Neural cell (in vitro differentiated cells): Measurements from ENCODE around the gene KIAA2012. TPM values are rescaled to one million over a fixed set of nuclear protein-coding genes. Genes with fewer than 3 reads are reported as not detected.

Source experiments
- H2AFZ ChIP-seq: fragments of 200-600, 300-800 bp; sonication (generic), shearing (Covaris generic); 2 replicates; pipeline ENCODE4 v1.6.0; 2014; ENCODE audit warnings: low read depth, mild to moderate bottlenecking, antibody characterized with exemption, low read length, moderate library complexity
- H3F3A ChIP-seq: fragments of 200-600 bp; shearing (Covaris generic); 2 replicates; pipeline ENCODE4 v1.6.1; 2016; ENCODE audit warnings: mild to moderate bottlenecking, moderate library complexity, mixed read lengths, antibody characterized with exemption, low read length; ENCODE audit not compliant: insufficient read depth, poor library complexity, severe bottlenecking
- H3K27ac ChIP-seq: fragments of 200-600, 300-800 bp; sonication (generic), shearing (Covaris generic); 2 replicates; pipeline ENCODE4 v1.5.1; 2014; ENCODE audit warnings: mild to moderate bottlenecking, low read length, moderate library complexity
- H3K27me3 ChIP-seq: fragments of 300-800, 200-600 bp; sonication (generic), shearing (Covaris generic); 2 replicates; pipeline ENCODE4 v1.6.0; 2014; ENCODE audit warnings: mild to moderate bottlenecking, low read depth, low read length, moderate library complexity; ENCODE audit not compliant: insufficient read depth
- H3K36me3 ChIP-seq: fragments of 300-800, 200-600 bp; sonication (generic), shearing (Covaris generic); 2 replicates; pipeline ENCODE4 v1.5.1; 2014; ENCODE audit warnings: mild to moderate bottlenecking, antibody characterized with exemption, low read length, moderate library complexity; ENCODE audit not compliant: insufficient read depth
- H3K4me2 ChIP-seq: fragments of 300-800, 200-600 bp; sonication (generic), shearing (Covaris generic); 2 replicates; pipeline ENCODE4 v1.6.0; 2014; ENCODE audit warnings: mild to moderate bottlenecking, low read length
- H3K4me3 ChIP-seq: fragments of 300-800, 200-600 bp; sonication (generic), shearing (Covaris generic); 2 replicates; pipeline ENCODE4 v1.5.1; 2014; ENCODE audit warnings: mild to moderate bottlenecking, low read length, moderate library complexity
- H3K79me2 ChIP-seq: fragments of 200-600 bp; shearing (Covaris generic); replicated peaks from 2 replicates; pipeline ENCODE4 v1.6.0; 2014; ENCODE audit warnings: mild to moderate bottlenecking, low read length, moderate library complexity; ENCODE audit not compliant: insufficient read depth
- H3K9ac ChIP-seq: fragments of 300-800, 200-600 bp; sonication (generic), shearing (Covaris generic); 2 replicates; pipeline ENCODE4 v1.6.1; 2016; ENCODE audit warnings: mild to moderate bottlenecking, low read length, mixed read lengths
- H3K9me2 ChIP-seq: fragments of 200-600 bp; shearing (Covaris generic); 2 replicates; pipeline ENCODE4 v1.6.1; 2016; ENCODE audit warnings: mild to moderate bottlenecking, low read length, mixed read lengths; ENCODE audit not compliant: insufficient read depth
- H3K9me3 ChIP-seq: fragments of 200-600, 300-800 bp; sonication (generic), shearing (Covaris generic); 2 replicates; pipeline ENCODE4 v1.6.1; 2016; ENCODE audit warnings: mild to moderate bottlenecking, mixed run types, low read length, moderate library complexity, mixed read lengths
- H4K20me1 ChIP-seq: fragments of 200-600 bp; shearing (Covaris generic); 2 replicates; pipeline ENCODE4 v1.6.1; 2016; ENCODE audit warnings: mild to moderate bottlenecking, mixed run types; ENCODE audit not compliant: insufficient read depth
- EP300 ChIP-seq: fragments of 450-650 bp; conservative IDR thresholded peaks from 2 replicates; pipeline ENCODE4 v1.6.1; 2014; ENCODE audit warnings: antibody characterized with exemption, mild to moderate bottlenecking, moderate library complexity; ENCODE audit not compliant: poor library complexity, severe bottlenecking
- EZH2 ChIP-seq: fragments of 200-600, 300-800 bp; shearing (Covaris generic), sonication (generic); IDR thresholded peaks from 2 replicates; pipeline ENCODE4 v1.6.1; 2014; ENCODE audit warnings: antibody characterized with exemption, low read length, borderline replicate concordance, mild to moderate bottlenecking; ENCODE audit not compliant: insufficient read depth, poor library complexity, severe bottlenecking
- MXI1 ChIP-seq: fragments of 450-650 bp; conservative IDR thresholded peaks from 2 replicates; pipeline ENCODE4 v1.6.1; 2014; ENCODE audit warnings: antibody characterized with exemption, mild to moderate bottlenecking; ENCODE audit not compliant: poor library complexity, severe bottlenecking
- POLR2AphosphoS5 ChIP-seq: IDR thresholded peaks from 2 replicates; pipeline ENCODE4 v1.6.1; 2012
- RAD21 ChIP-seq: fragments of 450-650 bp; conservative IDR thresholded peaks from 2 replicates; pipeline ENCODE4 v1.6.1; 2014; ENCODE audit warnings: antibody characterized with exemption, mild to moderate bottlenecking, moderate library complexity
- SMC3 ChIP-seq: fragments of 450-650 bp; conservative IDR thresholded peaks from 2 replicates; pipeline ENCODE4 v1.6.1; 2014; ENCODE audit warnings: antibody characterized with exemption, mild to moderate bottlenecking, moderate library complexity; ENCODE audit not compliant: poor library complexity
- TAF1 ChIP-seq: IDR thresholded peaks from 2 replicates; pipeline ENCODE4 v1.6.1; 2012; ENCODE audit warnings: low read depth
- polyA plus RNA-seq: library from polyadenylated mRNA; depleted of rRNA; stranded (reverse); fragments of >200 nt; gene quantifications from 2 replicates; pipeline ENCODE4 v1.2.3, GENCODE V29; 2014
- TF ChIP-seq, protein P1 (sequence below): IDR thresholded peaks from 2 replicates; pipeline ENCODE4 v1.6.1; 2012; ENCODE audit warnings: borderline replicate concordance
- TF ChIP-seq, protein P2 (sequence below): fragments of 450-650 bp; IDR thresholded peaks from 2 replicates; pipeline ENCODE4 v1.5.1; 2014; ENCODE audit warnings: antibody characterized with exemption, mild to moderate bottlenecking, moderate library complexity; ENCODE audit not compliant: poor library complexity, severe bottlenecking

KIAA2012 gene
- polyA plus RNA-seq, 1 donor from 2014 or later = not detected

DNA sequence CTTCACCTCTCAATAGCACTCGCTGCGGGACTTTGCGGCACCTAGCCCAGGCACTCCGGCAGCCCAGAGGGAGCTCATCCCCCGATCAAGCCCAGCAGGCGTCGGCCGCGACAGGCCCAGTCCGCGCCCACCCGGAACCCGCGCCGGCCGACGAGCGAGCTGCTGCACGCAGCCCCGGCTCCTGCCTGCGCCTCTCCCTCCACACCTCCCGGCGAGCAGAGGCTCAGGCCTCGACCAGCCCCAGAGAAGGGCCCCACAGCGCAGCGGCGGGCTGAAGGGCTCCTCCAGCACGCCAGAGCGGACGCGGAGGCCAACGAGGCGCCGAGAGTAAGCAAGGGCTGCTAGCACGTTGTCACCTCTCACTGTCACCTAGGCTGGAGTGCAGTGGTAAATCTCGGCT is 63.5 kb downstream of the KIAA2012 start:
- TF ChIP-seq SMC3 (no peak), EZH2 (no peak), EP300 (no peak), TAF1 (no peak), POLR2AphosphoS5 (no peak), MXI1 (no peak), RAD21 (no peak)
- TF ChIP-seq, protein P1, sequence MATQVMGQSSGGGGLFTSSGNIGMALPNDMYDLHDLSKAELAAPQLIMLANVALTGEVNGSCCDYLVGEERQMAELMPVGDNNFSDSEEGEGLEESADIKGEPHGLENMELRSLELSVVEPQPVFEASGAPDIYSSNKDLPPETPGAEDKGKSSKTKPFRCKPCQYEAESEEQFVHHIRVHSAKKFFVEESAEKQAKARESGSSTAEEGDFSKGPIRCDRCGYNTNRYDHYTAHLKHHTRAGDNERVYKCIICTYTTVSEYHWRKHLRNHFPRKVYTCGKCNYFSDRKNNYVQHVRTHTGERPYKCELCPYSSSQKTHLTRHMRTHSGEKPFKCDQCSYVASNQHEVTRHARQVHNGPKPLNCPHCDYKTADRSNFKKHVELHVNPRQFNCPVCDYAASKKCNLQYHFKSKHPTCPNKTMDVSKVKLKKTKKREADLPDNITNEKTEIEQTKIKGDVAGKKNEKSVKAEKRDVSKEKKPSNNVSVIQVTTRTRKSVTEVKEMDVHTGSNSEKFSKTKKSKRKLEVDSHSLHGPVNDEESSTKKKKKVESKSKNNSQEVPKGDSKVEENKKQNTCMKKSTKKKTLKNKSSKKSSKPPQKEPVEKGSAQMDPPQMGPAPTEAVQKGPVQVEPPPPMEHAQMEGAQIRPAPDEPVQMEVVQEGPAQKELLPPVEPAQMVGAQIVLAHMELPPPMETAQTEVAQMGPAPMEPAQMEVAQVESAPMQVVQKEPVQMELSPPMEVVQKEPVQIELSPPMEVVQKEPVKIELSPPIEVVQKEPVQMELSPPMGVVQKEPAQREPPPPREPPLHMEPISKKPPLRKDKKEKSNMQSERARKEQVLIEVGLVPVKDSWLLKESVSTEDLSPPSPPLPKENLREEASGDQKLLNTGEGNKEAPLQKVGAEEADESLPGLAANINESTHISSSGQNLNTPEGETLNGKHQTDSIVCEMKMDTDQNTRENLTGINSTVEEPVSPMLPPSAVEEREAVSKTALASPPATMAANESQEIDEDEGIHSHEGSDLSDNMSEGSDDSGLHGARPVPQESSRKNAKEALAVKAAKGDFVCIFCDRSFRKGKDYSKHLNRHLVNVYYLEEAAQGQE = no peak
- TF ChIP-seq, protein P2, sequence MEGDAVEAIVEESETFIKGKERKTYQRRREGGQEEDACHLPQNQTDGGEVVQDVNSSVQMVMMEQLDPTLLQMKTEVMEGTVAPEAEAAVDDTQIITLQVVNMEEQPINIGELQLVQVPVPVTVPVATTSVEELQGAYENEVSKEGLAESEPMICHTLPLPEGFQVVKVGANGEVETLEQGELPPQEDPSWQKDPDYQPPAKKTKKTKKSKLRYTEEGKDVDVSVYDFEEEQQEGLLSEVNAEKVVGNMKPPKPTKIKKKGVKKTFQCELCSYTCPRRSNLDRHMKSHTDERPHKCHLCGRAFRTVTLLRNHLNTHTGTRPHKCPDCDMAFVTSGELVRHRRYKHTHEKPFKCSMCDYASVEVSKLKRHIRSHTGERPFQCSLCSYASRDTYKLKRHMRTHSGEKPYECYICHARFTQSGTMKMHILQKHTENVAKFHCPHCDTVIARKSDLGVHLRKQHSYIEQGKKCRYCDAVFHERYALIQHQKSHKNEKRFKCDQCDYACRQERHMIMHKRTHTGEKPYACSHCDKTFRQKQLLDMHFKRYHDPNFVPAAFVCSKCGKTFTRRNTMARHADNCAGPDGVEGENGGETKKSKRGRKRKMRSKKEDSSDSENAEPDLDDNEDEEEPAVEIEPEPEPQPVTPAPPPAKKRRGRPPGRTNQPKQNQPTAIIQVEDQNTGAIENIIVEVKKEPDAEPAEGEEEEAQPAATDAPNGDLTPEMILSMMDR = no peak
- Histone ChIP-seq H3K9me2 (no peaks in the 10 kb centered on the region), H2AFZ (no peak overlapping the region), H3K27me3 (no peaks in the 10 kb centered on the region), H3K27ac (no peak overlapping the region), H3K79me2 (no peaks in the 10 kb centered on the region), H3F3A (no peaks in the 10 kb centered on the region), H3K9me3 (no peaks in the 10 kb centered on the region), H3K4me2 (no peak overlapping the region), H3K36me3 (no peaks in the 10 kb centered on the region), H3K4me3 (no peak overlapping the region), H4K20me1 (no peaks in the 10 kb centered on the region), H3K9ac (no peak overlapping the region)

DNA sequence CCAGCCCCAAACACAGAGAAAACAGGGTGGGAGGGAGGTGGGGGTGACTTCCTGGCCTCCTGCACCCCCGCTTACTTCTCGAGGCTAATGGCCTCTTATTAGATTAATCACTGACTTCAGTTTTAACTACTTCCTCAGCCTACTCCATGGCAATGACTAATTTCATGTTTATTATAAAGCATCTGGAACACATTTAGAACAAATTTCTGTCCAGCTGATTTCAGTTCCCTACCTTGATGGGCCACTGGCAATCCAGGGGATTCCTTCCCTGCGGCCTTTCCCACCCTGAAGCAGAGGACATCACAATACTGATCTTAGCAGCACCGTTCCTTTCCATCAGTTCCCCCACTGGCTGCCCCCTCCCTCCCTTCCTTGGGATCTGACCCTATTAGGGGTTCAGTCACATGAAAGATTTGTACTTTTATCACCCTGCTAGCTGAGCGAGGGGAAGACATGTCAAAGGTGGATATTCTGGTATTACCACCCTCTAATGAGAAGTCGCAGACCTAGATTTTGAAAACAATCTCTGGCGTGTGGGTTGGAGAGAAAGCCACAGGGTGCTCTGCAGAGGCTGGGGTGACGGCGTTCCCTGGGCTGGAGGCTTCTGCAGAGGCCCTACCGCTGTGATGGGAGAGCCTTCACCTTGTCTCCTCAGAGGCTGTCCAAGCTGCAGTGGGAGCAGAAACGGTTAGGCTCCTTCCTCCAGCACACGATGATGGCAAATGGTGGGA is 67.6 kb downstream of the KIAA2012 start:
- TF ChIP-seq, protein P1 = no peak
- no peak for TF ChIP-seq SMC3
- TF ChIP-seq, protein P2 = no peak
- no peak for TF ChIP-seq EZH2
- no peak for TF ChIP-seq RAD21
- no peak for TF ChIP-seq MXI1
- TF ChIP-seq TAF1 = no peak
- no peak for TF ChIP-seq EP300
- no peak for TF ChIP-seq POLR2AphosphoS5
- H3F3A ChIP-seq = no peaks in the 10 kb centered on the region
- no peaks in the 10 kb centered on the region for H3K9me2 ChIP-seq
- no peak overlapping the region for H2AFZ ChIP-seq
- H4K20me1 ChIP-seq = no peaks in the 10 kb centered on the region
- no peak overlapping the region for H3K27ac ChIP-seq
- no peaks in the 10 kb centered on the region for H3K27me3 ChIP-seq
- H3K4me3 ChIP-seq = no peak overlapping the region
- H3K9me3 ChIP-seq = no peaks in the 10 kb centered on the region
- H3K9ac ChIP-seq = no peak overlapping the region
- H3K79me2 ChIP-seq = no peaks in the 10 kb centered on the region
- H3K36me3 ChIP-seq = no peaks in the 10 kb centered on the region
- no peak overlapping the region for H3K4me2 ChIP-seq
